Activated CD4-positive, alpha-beta T cell treated with anti-CD3 and anti-CD28 coated beads for 1 hour (primary cell): ENCODE measurements around the gene CCK.
"Not testable (repeated sequence)": the region's sequence is repeated elsewhere in the genome, so short reads cannot be mapped to it uniquely, and the experiment has no call there.

Experiments used
- DNase-seq: peaks from one replicate; pipeline ENCODE4 v3.0.0-alpha.2; 2020

CCK gene

GRCh38 chr3:42266085-42266484 lies at the start of gene CCK:
CCK (minus strand) TSS chr3:42266185; CDS start chr3:42263630, 2,555 bp downstream.
- no peak for DNase-seq

GRCh38 chr3:42314411-42314810 lies 48.4 kb upstream of the CCK start:
- DNase-seq: no peak

GRCh38 chr3:42308651-42309050 lies 42.7 kb upstream of the CCK start:
- DNase-seq: no peak

GRCh38 chr3:42306499-42306898 lies 40.5 kb upstream of the CCK start:
- DNase-seq: no peak

- DNase-seq: no peak
These were observed 37.1 kb upstream of the CCK start for GRCh38 chr3:42302924-42303634.

- no peak for DNase-seq
These were observed 35.6 kb upstream of the CCK start for GRCh38 chr3:42301446-42302175.

GRCh38 chr3:42300778-42301177 lies 34.8 kb upstream of the CCK start:
- no peak for DNase-seq

GRCh38 chr3:42300013-42300412 lies 34.0 kb upstream of the CCK start:
- DNase-seq: no peak

GRCh38 chr3:42298259-42298658 lies 32.3 kb upstream of the CCK start:
- no peak for DNase-seq

- no peak for DNase-seq
These were observed 26.0 kb upstream of the CCK start for GRCh38 chr3:42292009-42292408.

- no peak for DNase-seq
These were observed 25.2 kb upstream of the CCK start for GRCh38 chr3:42290966-42291714.

GRCh38 chr3:42289026-42289425 lies 23.0 kb upstream of the CCK start:
- no peak for DNase-seq

GRCh38 chr3:42288385-42288784 lies 22.4 kb upstream of the CCK start:
- DNase-seq: no peak

- DNase-seq: not testable (repeated sequence)
These were observed 21.4 kb upstream of the CCK start for GRCh38 chr3:42287423-42287822.

- no peak for DNase-seq
These were observed 11.7 kb upstream of the CCK start for GRCh38 chr3:42277676-42278075.

- DNase-seq: no peak
These were observed 10.5 kb upstream of the CCK start for GRCh38 chr3:42276141-42277132.

- DNase-seq: no peak
These were observed 9.2 kb upstream of the CCK start for GRCh38 chr3:42275217-42275616.

- DNase-seq: no peak
These were observed 8.3 kb upstream of the CCK start for GRCh38 chr3:42274266-42274665.

GRCh38 chr3:42273361-42273760 lies 7.4 kb upstream of the CCK start:
- DNase-seq: no peak

- DNase-seq: no peak
These were observed 5.8 kb upstream of the CCK start for GRCh38 chr3:42271786-42272185.

- no peak for DNase-seq
These were observed 4.6 kb upstream of the CCK start for GRCh38 chr3:42270561-42270960.

GRCh38 chr3:42269647-42270046 lies 3.7 kb upstream of the CCK start:
- DNase-seq: no peak

- DNase-seq: no peak
These were observed 1.9 kb upstream of the CCK start for GRCh38 chr3:42267878-42268277.
